Cerebellar cortex (tissue), 1 donor: ENCODE results near the gene STC2.

Source experiments
- DNase-seq: peaks from one replicate; pipeline ENCODE4 v3.0.0-alpha.2; 2015; ENCODE audit warnings: low spot score

The STC2 gene

GRCh38 chr5:173314166-173314952 lies 13.9 kb downstream of the STC2 start:
- DNase-seq, result no peak

- no peak for DNase-seq
These were observed 14.8 kb downstream of the STC2 start for GRCh38 chr5:173313351-173313801.

- DNase-seq, result no peak
These were observed 15.4 kb downstream of the STC2 start for GRCh38 chr5:173312821-173313220.

GRCh38 chr5:173311818-173312585 lies 16.2 kb downstream of the STC2 start:
- no peak for DNase-seq

GRCh38 chr5:173310861-173311785 lies 17.1 kb downstream of the STC2 start:
- DNase-seq, result no peak

GRCh38 chr5:173310218-173310769 lies 17.9 kb downstream of the STC2 start:
- DNase-seq, result no peak

GRCh38 chr5:173309731-173310130 lies 18.5 kb downstream of the STC2 start:
- no peak for DNase-seq

GRCh38 chr5:173308226-173308625 lies 20.0 kb downstream of the STC2 start:
- no peak for DNase-seq

- no peak for DNase-seq
These were observed 20.5 kb downstream of the STC2 start for GRCh38 chr5:173307695-173308094.

- no peak for DNase-seq
These were observed 21.5 kb downstream of the STC2 start for GRCh38 chr5:173306695-173307094.

- no peak for DNase-seq
These were observed 23.6 kb downstream of the STC2 start for GRCh38 chr5:173304591-173304988.

- no peak for DNase-seq
These were observed 24.2 kb downstream of the STC2 start for GRCh38 chr5:173303878-173304590.

- no peak for DNase-seq
These were observed 25.6 kb downstream of the STC2 start for GRCh38 chr5:173302546-173303155.

- no peak for DNase-seq
These were observed 26.3 kb downstream of the STC2 start for GRCh38 chr5:173301695-173302545.

- DNase-seq, result no peak
These were observed 27.7 kb downstream of the STC2 start for GRCh38 chr5:173300389-173301047.

- DNase-seq, result no peak
These were observed 28.4 kb downstream of the STC2 start for GRCh38 chr5:173299820-173300219.

- DNase-seq, result no peak
These were observed 29.8 kb downstream of the STC2 start for GRCh38 chr5:173298213-173298926.

- no peak for DNase-seq
These were observed 30.4 kb downstream of the STC2 start for GRCh38 chr5:173297813-173298212.
